ENCODE results near the gene NRXN2. TPM values are rescaled to one million over a fixed set of nuclear protein-coding genes. Genes with fewer than 3 reads are reported as not detected.
A peak's percentile ranks its signal among the peaks of the same experiment; 100 is the strongest.

The NRXN2 gene
- total RNA-seq, 1 donor from 2014 or later, result 0.72 TPM

GRCh38 chr11:64653388-64653973, 69.5 kb downstream of the NRXN2 start:
- intact Hi-C loops (cut with DNase I), result no loop called here
- no peaks in the 10 kb centered on the region for H3K36me3 ChIP-seq
- no peak for TF ChIP-seq CTCF (IDR thresholded peaks at IDR 0.05)
- H3K27me3 ChIP-seq, result no peaks in the 10 kb centered on the region
- peaks cover 12% of the 10 kb centered on the region for H3K4me1 ChIP-seq
- no peaks in the 10 kb centered on the region for H3K9me3 ChIP-seq
- H3K27ac ChIP-seq, result no peak overlapping the region
- no peak overlapping the region for H3K4me3 ChIP-seq
- ATAC-seq, result no peak
- no peak for DNase-seq

GRCh38 chr11:64652586-64653387, 70.2 kb downstream of the NRXN2 start:
- Histone ChIP-seq H3K4me3 (no peak overlapping the region), H3K27me3 (no peaks in the 10 kb centered on the region), H3K36me3 (no peaks in the 10 kb centered on the region), H3K4me1 (peaks cover 12% of the 10 kb centered on the region), H3K9me3 (no peaks in the 10 kb centered on the region), H3K27ac (no peak overlapping the region)
- ATAC-seq, result peak; percentile 78
- DNase-seq, result peak; percentile 81
- intact Hi-C loops (cut with DNase I), result no loop called here
- peak; percentile 86 for TF ChIP-seq CTCF (IDR thresholded peaks at IDR 0.05)

GRCh38 chr11:64650923-64651523, 72.0 kb downstream of the NRXN2 start:
- Histone ChIP-seq H3K4me1 (peaks cover 5% of the 10 kb centered on the region), H3K4me3 (no peak overlapping the region), H3K27ac (no peak overlapping the region), H3K36me3 (no peaks in the 10 kb centered on the region), H3K9me3 (no peaks in the 10 kb centered on the region), H3K27me3 (no peaks in the 10 kb centered on the region)
- intact Hi-C loops (cut with DNase I), result no loop called here
- ATAC-seq (peak; percentile 5), DNase-seq (no peak)
- peak; percentile 38 for TF ChIP-seq CTCF (IDR thresholded peaks at IDR 0.05)

- Histone ChIP-seq H3K4me3 (no peak overlapping the region), H3K9me3 (no peaks in the 10 kb centered on the region), H3K27ac (no peak overlapping the region), H3K4me1 (no peaks in the 10 kb centered on the region), H3K36me3 (no peaks in the 10 kb centered on the region), H3K27me3 (peaks cover 8% of the 10 kb centered on the region)
- DNase-seq (no peak), ATAC-seq (no peak)
- intact Hi-C loops (cut with DNase I), result no loop called here
- peak; percentile 25 for TF ChIP-seq CTCF (IDR thresholded peaks at IDR 0.05)
Observed at GRCh38 chr11:64649291-64649697, 73.7 kb downstream of the NRXN2 start.

- H3K27ac ChIP-seq, result no peak overlapping the region
- H3K9me3 ChIP-seq, result no peaks in the 10 kb centered on the region
- no peaks in the 10 kb centered on the region for H3K36me3 ChIP-seq
- no peak for TF ChIP-seq CTCF (IDR thresholded peaks at IDR 0.05)
- DNase-seq, result no peak
- intact Hi-C loops (cut with DNase I), result no loop called here
- H3K4me3 ChIP-seq, result no peak overlapping the region
- ATAC-seq, result no peak
- peaks cover 16% of the 10 kb centered on the region for H3K27me3 ChIP-seq
- no peaks in the 10 kb centered on the region for H3K4me1 ChIP-seq
Observed at GRCh38 chr11:64648551-64648950, 74.4 kb downstream of the NRXN2 start.
